Smooth muscle cell (in vitro differentiated cells): Measurements from ENCODE around the gene RHBDF1. TPM values are rescaled to one million over a fixed set of nuclear protein-coding genes. Genes with fewer than 3 reads are reported as not detected.

Experiments used
- DNase-seq: peaks from one replicate; lab custom pipeline; 2025; ENCODE audit not compliant: unreplicated experiment; lab: John Stamatoyannopoulos, UW
- H2AFZ ChIP-seq: fragments of 200-600 bp; sonication (generic); 2 replicates; pipeline ENCODE4 v1.6.0; 2016; ENCODE audit warnings: antibody characterized with exemption, low read depth, mild to moderate bottlenecking
- H3F3A ChIP-seq: fragments of 200-600 bp; sonication (generic); 2 replicates; pipeline ENCODE4 v1.6.0; 2017; ENCODE audit warnings: antibody characterized with exemption, low read depth
- H3K27ac ChIP-seq: fragments of 200-600 bp; sonication (generic); 2 replicates; pipeline ENCODE4 v1.5.1; 2016; ENCODE audit warnings: low read depth, mild to moderate bottlenecking
- H3K27me3 ChIP-seq: fragments of 200-600 bp; sonication (generic); 2 replicates; pipeline ENCODE4 v1.6.1; 2016; ENCODE audit warnings: low read depth, mild to moderate bottlenecking
- H3K36me3 ChIP-seq: fragments of 200-600 bp; sonication (generic); 2 replicates; pipeline ENCODE4 v1.5.1; 2016; ENCODE audit warnings: low read depth
- H3K4me1 ChIP-seq: fragments of 200-600 bp; sonication (generic); 2 replicates; pipeline ENCODE4 v1.5.1; 2016; ENCODE audit warnings: low read depth
- H3K4me2 ChIP-seq: fragments of 200-600 bp; sonication (generic); 2 replicates; pipeline ENCODE4 v1.6.0; 2016; ENCODE audit warnings: mild to moderate bottlenecking
- H3K4me3 ChIP-seq: fragments of 200-600 bp; sonication (generic); 2 replicates; pipeline ENCODE4 v1.5.1; 2016; ENCODE audit warnings: mild to moderate bottlenecking
- H3K79me2 ChIP-seq: fragments of 200-600 bp; sonication (generic); 2 replicates; pipeline ENCODE4 v1.6.0; 2016; ENCODE audit warnings: low read depth, mild to moderate bottlenecking
- H3K9ac ChIP-seq: fragments of 200-600 bp; sonication (generic); 2 replicates; pipeline ENCODE4 v1.6.0; 2016; ENCODE audit warnings: low read depth
- H3K9me3 ChIP-seq: fragments of 200-600 bp; sonication (generic); replicated peaks from 2 replicates; pipeline ENCODE4 v1.5.1; 2016; ENCODE audit warnings: low read depth
- H4K20me1 ChIP-seq: fragments of 200-600 bp; sonication (generic); 2 replicates; pipeline ENCODE4 v1.6.0; 2016; ENCODE audit warnings: low read depth
- WGBS: methylation state at CpG from one replicate; pipeline ENCODE4 v1.1.7; 2016; ENCODE audit warnings: low lambda C conversion rate; 5-methylcytosine and 5-hydroxymethylcytosine counted together
- polyA plus RNA-seq: library from polyadenylated mRNA; unstranded; fragments of >200 nt; fragmentation: Nextera tagmentation; extraction: Ambion mirVana; gene quantifications from 2 replicates; pipeline ENCODE4 v1.2.1, GENCODE V29; 2016
- total RNA-seq: library from RNA; depleted of rRNA; stranded (reverse); fragments of >200 nt; gene quantifications from 2 replicates; pipeline ENCODE4 v1.2.3, GENCODE V29; 2014
- TF ChIP-seq, protein P1 (sequence below): fragments of 200-600 bp; sonication (generic); IDR thresholded peaks from 2 replicates; pipeline ENCODE4 v1.5.1; 2017; ENCODE audit warnings: borderline replicate concordance, mild to moderate bottlenecking, antibody characterized with exemption; ENCODE audit not compliant: insufficient read depth, poor library complexity, severe bottlenecking

The RHBDF1 gene
- total and polyA plus RNA-seq, 2 experiments from 2014 or later: 41.4 to 68.0 TPM

GRCh38 chr16:83781-84615 lies 11.6 kb upstream of the RHBDF1 start:
- Histone ChIP-seq H3F3A (peaks cover 9% of the 10 kb centered on the region), H4K20me1 (peaks cover 38% of the 10 kb centered on the region), H3K79me2 (no peaks in the 10 kb centered on the region), H3K4me1 (no peaks in the 10 kb centered on the region), H3K27me3 (no peaks in the 10 kb centered on the region), H3K9ac (no peak overlapping the region), H3K4me3 (no peak overlapping the region), H3K36me3 (no peaks in the 10 kb centered on the region), H3K27ac (peak overlapping the region; percentile 70), H2AFZ (no peak overlapping the region), H3K4me2 (peak overlapping the region; percentile 23), H3K9me3 (no peaks in the 10 kb centered on the region)
- WGBS: 78% methylated on average over 21 of the region's 21 CpGs
- DNase-seq: no peak
- TF ChIP-seq, protein P1, sequence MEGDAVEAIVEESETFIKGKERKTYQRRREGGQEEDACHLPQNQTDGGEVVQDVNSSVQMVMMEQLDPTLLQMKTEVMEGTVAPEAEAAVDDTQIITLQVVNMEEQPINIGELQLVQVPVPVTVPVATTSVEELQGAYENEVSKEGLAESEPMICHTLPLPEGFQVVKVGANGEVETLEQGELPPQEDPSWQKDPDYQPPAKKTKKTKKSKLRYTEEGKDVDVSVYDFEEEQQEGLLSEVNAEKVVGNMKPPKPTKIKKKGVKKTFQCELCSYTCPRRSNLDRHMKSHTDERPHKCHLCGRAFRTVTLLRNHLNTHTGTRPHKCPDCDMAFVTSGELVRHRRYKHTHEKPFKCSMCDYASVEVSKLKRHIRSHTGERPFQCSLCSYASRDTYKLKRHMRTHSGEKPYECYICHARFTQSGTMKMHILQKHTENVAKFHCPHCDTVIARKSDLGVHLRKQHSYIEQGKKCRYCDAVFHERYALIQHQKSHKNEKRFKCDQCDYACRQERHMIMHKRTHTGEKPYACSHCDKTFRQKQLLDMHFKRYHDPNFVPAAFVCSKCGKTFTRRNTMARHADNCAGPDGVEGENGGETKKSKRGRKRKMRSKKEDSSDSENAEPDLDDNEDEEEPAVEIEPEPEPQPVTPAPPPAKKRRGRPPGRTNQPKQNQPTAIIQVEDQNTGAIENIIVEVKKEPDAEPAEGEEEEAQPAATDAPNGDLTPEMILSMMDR: no peak

GRCh38 chr16:83060-83603 lies 10.7 kb upstream of the RHBDF1 start:
- Histone ChIP-seq H3K9ac (no peak overlapping the region), H3K27me3 (no peaks in the 10 kb centered on the region), H3K27ac (no peak overlapping the region), H3F3A (peaks cover 9% of the 10 kb centered on the region), H3K4me3 (no peak overlapping the region), H3K36me3 (no peaks in the 10 kb centered on the region), H3K4me1 (no peaks in the 10 kb centered on the region), H3K9me3 (no peaks in the 10 kb centered on the region), H3K79me2 (no peaks in the 10 kb centered on the region), H2AFZ (no peak overlapping the region), H4K20me1 (peaks cover 38% of the 10 kb centered on the region), H3K4me2 (no peak overlapping the region)
- WGBS: 96% methylated on average over 22 of the region's 31 CpGs
- DNase-seq: no peak
- TF ChIP-seq, protein P1: no peak

- no peak for DNase-seq
- TF ChIP-seq, protein P1: no peak
- no peak overlapping the region for H3K27ac ChIP-seq
- no peaks in the 10 kb centered on the region for H3K9me3 ChIP-seq
- peak overlapping the region; percentile 97 for H3K4me2 ChIP-seq
- no peak overlapping the region for H3K9ac ChIP-seq
- peaks cover 27% of the 10 kb centered on the region for H3F3A ChIP-seq
- H3K36me3 ChIP-seq: no peaks in the 10 kb centered on the region
- H2AFZ ChIP-seq: no peak overlapping the region
- H4K20me1 ChIP-seq: peaks cover 9% of the 10 kb centered on the region
- WGBS: 84% methylated on average over 31 of the region's 32 CpGs
- no peaks in the 10 kb centered on the region for H3K27me3 ChIP-seq
- no peaks in the 10 kb centered on the region for H3K79me2 ChIP-seq
- H3K4me1 ChIP-seq: peaks cover 30% of the 10 kb centered on the region
- peak overlapping the region; percentile 66 for H3K4me3 ChIP-seq
Measured at GRCh38 chr16:79151-80054, 7.0 kb upstream of the RHBDF1 start.
